Measurements from ENCODE around the gene LETM1. TPM values are rescaled to one million over a fixed set of nuclear protein-coding genes. Genes with fewer than 3 reads are reported as not detected.

LETM1 gene
- total RNA-seq, 1 donor from 2014 or later, result 109 TPM

DNA sequence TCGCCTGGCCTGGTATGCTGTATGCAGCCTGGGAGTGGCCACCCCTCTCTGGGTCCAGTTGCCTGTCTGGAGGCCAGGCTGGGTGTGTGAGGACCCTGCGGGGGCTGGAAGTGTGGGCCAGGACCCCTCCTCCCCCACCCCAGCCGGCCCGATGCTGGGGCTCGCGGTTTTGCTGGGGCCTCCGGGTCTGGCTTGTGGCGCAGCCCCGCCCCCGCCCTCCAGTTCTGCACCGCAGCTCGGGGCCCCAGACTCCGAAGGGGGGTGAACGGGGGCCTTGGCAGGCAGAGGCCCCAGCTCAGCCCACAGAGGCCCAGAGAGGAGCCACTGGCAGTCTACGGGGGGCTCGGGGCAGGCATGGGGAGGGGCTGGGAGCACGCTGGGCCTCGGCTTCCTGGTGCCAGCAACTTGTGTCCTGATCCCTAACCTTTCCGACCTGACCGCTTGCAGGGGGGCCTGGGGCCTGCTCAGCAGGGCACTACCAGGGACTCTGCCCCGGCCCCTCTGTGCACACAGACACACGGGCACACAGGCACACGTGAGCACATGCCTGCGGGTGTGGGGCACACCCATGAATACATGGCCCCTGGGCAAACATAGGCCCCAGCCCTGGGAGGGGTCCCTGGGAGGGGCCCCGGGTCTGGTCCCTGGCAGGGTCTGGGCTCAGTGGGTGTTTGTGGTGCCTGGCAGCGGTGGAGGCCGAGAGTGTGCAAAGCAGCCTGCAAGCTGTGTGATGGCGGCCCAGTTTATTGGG, 84.2 kb downstream of the LETM1 start:
- DNase-seq (ENCODE audit: low read depth), result no peak
- TF ChIP-seq, protein P1, sequence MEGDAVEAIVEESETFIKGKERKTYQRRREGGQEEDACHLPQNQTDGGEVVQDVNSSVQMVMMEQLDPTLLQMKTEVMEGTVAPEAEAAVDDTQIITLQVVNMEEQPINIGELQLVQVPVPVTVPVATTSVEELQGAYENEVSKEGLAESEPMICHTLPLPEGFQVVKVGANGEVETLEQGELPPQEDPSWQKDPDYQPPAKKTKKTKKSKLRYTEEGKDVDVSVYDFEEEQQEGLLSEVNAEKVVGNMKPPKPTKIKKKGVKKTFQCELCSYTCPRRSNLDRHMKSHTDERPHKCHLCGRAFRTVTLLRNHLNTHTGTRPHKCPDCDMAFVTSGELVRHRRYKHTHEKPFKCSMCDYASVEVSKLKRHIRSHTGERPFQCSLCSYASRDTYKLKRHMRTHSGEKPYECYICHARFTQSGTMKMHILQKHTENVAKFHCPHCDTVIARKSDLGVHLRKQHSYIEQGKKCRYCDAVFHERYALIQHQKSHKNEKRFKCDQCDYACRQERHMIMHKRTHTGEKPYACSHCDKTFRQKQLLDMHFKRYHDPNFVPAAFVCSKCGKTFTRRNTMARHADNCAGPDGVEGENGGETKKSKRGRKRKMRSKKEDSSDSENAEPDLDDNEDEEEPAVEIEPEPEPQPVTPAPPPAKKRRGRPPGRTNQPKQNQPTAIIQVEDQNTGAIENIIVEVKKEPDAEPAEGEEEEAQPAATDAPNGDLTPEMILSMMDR (IDR thresholded peaks at IDR 0.05; ENCODE audit: insufficient read depth, low read length, severe bottlenecking), result no peak
- no peak for FAIRE-seq
- Histone ChIP-seq H3K36me3 (ENCODE audit: control insufficient read depth, insufficient read depth, low read length) (no peaks in the 10 kb centered on the region), H3K27me3 (ENCODE audit: control insufficient read depth, insufficient read depth, low read length) (no peaks in the 10 kb centered on the region), H3K4me3 (ENCODE audit: low read depth, low read length) (no peak overlapping the region)

DNA sequence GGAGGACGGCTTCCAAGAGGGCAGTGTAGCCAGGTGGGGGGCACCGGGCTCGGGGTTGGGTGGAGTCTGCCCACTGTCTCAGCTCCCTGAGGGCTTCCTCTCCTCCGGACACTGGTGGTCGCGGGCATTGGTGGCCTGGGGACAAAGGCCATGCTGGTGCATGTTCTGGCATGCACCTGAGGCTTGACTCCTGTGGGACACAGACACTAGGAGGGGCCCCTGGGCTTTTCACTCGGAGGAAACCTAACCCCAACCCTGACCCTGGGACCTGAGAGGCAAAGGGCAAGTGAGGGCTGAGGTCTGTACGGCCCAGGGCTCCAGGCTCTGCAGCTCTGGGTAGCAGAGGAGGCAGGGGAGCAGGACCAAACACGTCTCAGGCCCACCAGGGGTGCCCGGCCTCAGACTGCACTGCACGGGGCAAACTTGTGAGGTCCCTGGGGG, 85.1 kb downstream of the LETM1 start:
- no peak for DNase-seq (ENCODE audit: low read depth)
- TF ChIP-seq, protein P1 (IDR thresholded peaks at IDR 0.05; ENCODE audit: insufficient read depth, low read length, severe bottlenecking), result no peak
- H3K4me3 ChIP-seq (ENCODE audit: low read depth, low read length), result no peak overlapping the region
- no peak for FAIRE-seq
- H3K27me3 ChIP-seq (ENCODE audit: control insufficient read depth, insufficient read depth, low read length), result no peaks in the 10 kb centered on the region
- H3K36me3 ChIP-seq (ENCODE audit: control insufficient read depth, insufficient read depth, low read length), result no peaks in the 10 kb centered on the region

DNA sequence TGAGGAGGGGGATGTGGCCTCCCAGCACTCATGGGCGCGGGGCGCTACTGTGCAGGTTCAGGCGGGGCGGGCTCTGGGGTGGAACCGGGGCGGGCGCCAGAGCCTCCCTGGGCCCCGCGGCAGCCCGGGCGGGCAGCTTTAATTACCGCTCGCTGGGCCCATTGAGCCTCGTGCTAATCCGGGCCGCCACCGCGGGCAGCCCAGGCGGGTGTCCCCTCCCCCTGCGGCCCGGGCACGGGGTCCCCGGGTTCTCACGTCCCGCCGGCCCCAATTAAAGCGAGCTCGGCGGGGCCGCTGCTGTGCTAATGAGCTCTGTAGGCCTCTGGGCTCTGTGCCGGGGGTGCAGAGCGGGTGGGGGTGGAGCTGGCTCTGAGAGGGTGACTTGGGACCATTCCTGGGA, 85.7 kb downstream of the LETM1 start:
- TF ChIP-seq, protein P1 (IDR thresholded peaks at IDR 0.05; ENCODE audit: insufficient read depth, low read length, severe bottlenecking), result no peak
- FAIRE-seq, result no peak
- H3K27me3 ChIP-seq (ENCODE audit: control insufficient read depth, insufficient read depth, low read length), result no peaks in the 10 kb centered on the region

DNA sequence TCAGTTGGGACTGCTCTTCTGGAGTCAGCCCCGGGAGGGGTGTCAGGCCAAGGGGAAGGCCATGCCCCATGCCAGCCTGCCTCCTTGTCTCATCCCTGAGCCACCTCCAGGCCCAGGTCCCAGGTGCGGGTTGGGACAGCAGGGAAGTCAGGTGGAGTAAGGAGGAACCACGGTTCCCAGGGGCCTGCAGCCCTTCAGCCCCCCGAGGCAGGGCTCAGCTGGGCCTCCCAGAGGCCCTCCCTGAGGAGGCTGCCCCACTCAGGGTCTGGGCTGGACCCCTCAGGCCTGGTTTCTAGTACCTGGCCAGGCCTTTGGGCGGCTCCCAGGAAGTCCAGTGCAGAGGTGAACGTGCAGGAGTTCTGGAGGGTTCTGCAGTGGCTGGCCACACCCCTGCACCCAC, 86.3 kb downstream of the LETM1 start:
- no peaks in the 10 kb centered on the region for H3K36me3 ChIP-seq (ENCODE audit: control insufficient read depth, insufficient read depth, low read length)
- no peaks in the 10 kb centered on the region for H3K27me3 ChIP-seq (ENCODE audit: control insufficient read depth, insufficient read depth, low read length)
- FAIRE-seq (no peak), DNase-seq (ENCODE audit: low read depth) (no peak)
- H3K4me3 ChIP-seq (ENCODE audit: low read depth, low read length), result no peak overlapping the region
- TF ChIP-seq, protein P1 (IDR thresholded peaks at IDR 0.05; ENCODE audit: insufficient read depth, low read length, severe bottlenecking), result no peak

More for the DNA sequence above, 85.7 kb downstream of the LETM1 start:
- H3K36me3 ChIP-seq (ENCODE audit: control insufficient read depth, insufficient read depth, low read length), result no peaks in the 10 kb centered on the region
- no peak for DNase-seq (ENCODE audit: low read depth)
- no peak overlapping the region for H3K4me3 ChIP-seq (ENCODE audit: low read depth, low read length)

DNA sequence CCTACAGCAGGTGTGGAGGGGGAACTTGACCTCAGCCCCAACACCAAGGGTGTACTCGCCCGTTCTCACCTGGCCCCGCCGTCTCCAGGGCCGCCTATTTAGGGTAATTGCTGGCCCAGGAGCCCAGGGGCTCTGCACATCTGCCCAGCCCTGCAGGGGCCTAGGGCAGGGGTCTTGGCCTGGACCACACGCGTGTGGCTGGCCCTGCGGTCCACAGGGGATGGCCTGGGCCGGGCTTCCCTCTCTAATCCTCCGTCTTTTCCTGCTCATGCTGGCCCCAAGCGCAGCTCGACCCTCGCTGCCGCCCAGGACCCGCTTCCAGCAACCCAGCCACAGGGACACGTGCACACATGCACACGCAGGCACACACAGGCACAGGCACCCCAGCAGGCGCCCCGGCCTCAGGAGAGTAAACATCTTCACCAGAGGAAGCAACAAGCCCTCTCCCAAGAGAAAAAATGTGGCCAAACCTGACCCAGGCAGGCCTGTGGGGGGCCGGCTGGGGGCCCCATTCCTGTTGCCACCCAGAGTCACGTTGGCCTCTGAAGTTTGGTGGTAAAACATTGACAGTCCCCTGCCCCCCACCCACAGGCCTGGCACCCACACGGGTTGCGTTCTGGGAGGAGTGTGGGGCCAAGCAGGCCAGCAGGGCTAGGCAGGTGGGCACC, 87.5 kb downstream of the LETM1 start:
- Histone ChIP-seq H3K4me3 (ENCODE audit: low read depth, low read length) (peak overlapping the region; percentile 36), H3K36me3 (ENCODE audit: control insufficient read depth, insufficient read depth, low read length) (no peaks in the 10 kb centered on the region), H3K27me3 (ENCODE audit: control insufficient read depth, insufficient read depth, low read length) (no peaks in the 10 kb centered on the region)
- DNase-seq (ENCODE audit: low read depth) (no peak), FAIRE-seq (no peak)
- TF ChIP-seq, protein P1 (IDR thresholded peaks at IDR 0.05; ENCODE audit: insufficient read depth, low read length, severe bottlenecking), result no peak
